PC-9 (cell line): ENCODE measurements around the gene APOC4. TPM values are rescaled to one million over a fixed set of nuclear protein-coding genes. Genes with fewer than 3 reads are reported as not detected.
"Not testable (repeated sequence)": the region's sequence is repeated elsewhere in the genome, so short reads cannot be mapped to it uniquely, and the experiment has no call there.

Experiments used
- BruUV-seq: library from RNA; stranded (reverse); fragments of 400-500 nt; replicated peaks from 2 replicates; lab custom pipeline; 2021; lab: Mats Ljungman, UMichigan
- CTCF ChIA-PET: fragments of 300-600 bp; sonication (Branson Sonifier 250); formaldehyde crosslinking; loops from one replicate; lab custom pipeline; 2022; ENCODE audit warnings: antibody characterized with exemption; lab: Charles Lee
- POLR2A ChIA-PET: fragments of 300-600 bp; sonication (Branson Sonifier 250); formaldehyde crosslinking; loops from one replicate; lab custom pipeline; 2022; ENCODE audit warnings: antibody characterized with exemption; ENCODE audit not compliant: unreplicated experiment; lab: Charles Lee
- DNase-seq, 2 experiments: peaks; one replicate each; pipeline versions ENCODE4 v3.0.0 to v3.0.0-alpha.2; 2015 to 2022; ENCODE audit warnings: mixed read lengths in 1 of 2
- H2AFZ ChIP-seq: fragments of 200-600 bp; sonication (generic); 2 replicates; pipeline ENCODE4 v1.8.1; 2017; ENCODE audit warnings: antibody characterized with exemption
- H3F3A ChIP-seq: fragments of 200-600 bp; sonication (generic); 2 replicates; pipeline ENCODE4 v1.8.1; 2017; ENCODE audit warnings: antibody characterized with exemption, mild to moderate bottlenecking, low read depth; ENCODE audit not compliant: insufficient read depth
- H3K27ac ChIP-seq: fragments of 200-600 bp; sonication (generic); 2 replicates; pipeline ENCODE4 v1.6.1; 2016; ENCODE audit warnings: mixed run types
- H3K27me3 ChIP-seq: fragments of 200-600 bp; sonication (generic); 2 replicates; pipeline ENCODE4 v1.6.1; 2016; ENCODE audit warnings: low read depth, mixed run types; ENCODE audit not compliant: insufficient read depth
- H3K36me3 ChIP-seq: fragments of 200-600 bp; sonication (generic); 2 replicates; pipeline ENCODE4 v1.6.1; 2016; ENCODE audit warnings: low read depth, mixed run types
- H3K4me1 ChIP-seq: fragments of 200-600 bp; sonication (generic); replicated peaks from 2 replicates; pipeline ENCODE4 v1.6.1; 2016; ENCODE audit warnings: mixed run types; ENCODE audit not compliant: insufficient read depth
- H3K4me2 ChIP-seq: fragments of 200-600 bp; sonication (generic); 2 replicates; pipeline ENCODE4 v1.6.1; 2017; ENCODE audit warnings: mixed run types
- H3K4me3 ChIP-seq: fragments of 200-600 bp; sonication (generic); 2 replicates; pipeline ENCODE4 v1.6.1; 2016; ENCODE audit warnings: mixed run types
- H3K79me2 ChIP-seq: fragments of 200-600 bp; sonication (generic); 2 replicates; pipeline ENCODE4 v1.6.1; 2017; ENCODE audit warnings: low read depth, mixed run types
- H3K9me2 ChIP-seq: fragments of 200-600 bp; sonication (generic); 2 replicates; pipeline ENCODE4 v1.8.1; 2017; ENCODE audit warnings: mild to moderate bottlenecking; ENCODE audit not compliant: insufficient read depth
- H3K9me3 ChIP-seq: fragments of 200-600 bp; sonication (generic); 2 replicates; pipeline ENCODE4 v1.8.1; 2016; ENCODE audit warnings: low read depth; ENCODE audit not compliant: insufficient read depth
- H4K20me1 ChIP-seq: fragments of 200-600 bp; sonication (generic); 2 replicates; pipeline ENCODE4 v1.8.1; 2017; ENCODE audit not compliant: insufficient read depth
- EZH2 ChIP-seq: fragments of 200-600 bp; sonication (generic); IDR thresholded peaks from 2 replicates; pipeline ENCODE4 v1.8.0; 2017; ENCODE audit warnings: antibody characterized with exemption, low read depth
- intact Hi-C: fragments of 100-400 bp; cut with micrococcal nuclease; formaldehyde crosslinking; loops from one replicate; pipeline ENCODE4 v1.10.0; 2022; ENCODE audit not compliant: unreplicated experiment
- total RNA-seq: library from RNA; stranded (reverse); gene quantifications from 2 replicates; pipeline ENCODE4 v1.2.3, GENCODE V29; 2021
- TF ChIP-seq, protein P1 (sequence below): fragments of 200-600 bp; sonication (generic); conservative IDR thresholded peaks from 2 replicates; pipeline ENCODE4 v1.6.1; 2017; ENCODE audit warnings: mixed run types, antibody characterized with exemption, mild to moderate bottlenecking, moderate library complexity

The APOC4 gene
- total RNA-seq, 1 experiment from 2014 or later = not detected

DNA sequence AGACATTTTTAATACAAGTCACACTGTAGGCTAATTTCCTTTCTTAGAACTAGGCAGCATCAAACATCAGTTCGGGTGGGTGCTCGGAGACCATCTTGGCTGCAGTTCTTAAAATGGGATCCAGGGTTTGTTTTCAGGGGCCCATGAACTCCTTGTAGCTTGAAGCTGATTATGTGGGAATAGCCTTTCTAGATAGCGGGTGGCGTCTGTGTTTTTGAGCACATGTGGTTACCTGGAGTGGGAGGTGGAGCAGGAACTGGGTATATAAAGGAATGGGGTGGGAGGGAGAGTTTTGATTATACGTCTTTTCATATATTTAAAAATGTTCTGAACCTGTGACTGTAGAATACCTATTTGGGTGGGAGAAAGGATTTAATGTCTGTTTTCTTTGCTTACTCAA is 26.1 kb downstream of the APOC4 start:
- Histone ChIP-seq H2AFZ (no peak overlapping the region), H3K27me3 (no peaks in the 10 kb centered on the region), H3K4me3 (no peak overlapping the region), H3K4me1 (no peaks in the 10 kb centered on the region), H4K20me1 (peaks cover 10% of the 10 kb centered on the region), H3F3A (peaks cover 8% of the 10 kb centered on the region; the same call in 1 of the 2 replicates), H3K27ac (no peak overlapping the region), H3K4me2 (no peak overlapping the region), H3K36me3 (0 out of 2 replicates have a peak, but pooled peaks cover 12% of the 10 kb centered on the region), H3K9me3 (no peaks in the 10 kb centered on the region), H3K9me2 (no peaks in the 10 kb centered on the region), H3K79me2 (0 out of 2 replicates have a peak, but pooled peaks cover 3% of the 10 kb centered on the region)
- ChIA-PET CTCF (no interaction called here), POLR2A (no interaction called here)
- no peak for DNase-seq
- intact Hi-C loops = no loop called here
- TF ChIP-seq EZH2 = no peak
- TF ChIP-seq, protein P1, sequence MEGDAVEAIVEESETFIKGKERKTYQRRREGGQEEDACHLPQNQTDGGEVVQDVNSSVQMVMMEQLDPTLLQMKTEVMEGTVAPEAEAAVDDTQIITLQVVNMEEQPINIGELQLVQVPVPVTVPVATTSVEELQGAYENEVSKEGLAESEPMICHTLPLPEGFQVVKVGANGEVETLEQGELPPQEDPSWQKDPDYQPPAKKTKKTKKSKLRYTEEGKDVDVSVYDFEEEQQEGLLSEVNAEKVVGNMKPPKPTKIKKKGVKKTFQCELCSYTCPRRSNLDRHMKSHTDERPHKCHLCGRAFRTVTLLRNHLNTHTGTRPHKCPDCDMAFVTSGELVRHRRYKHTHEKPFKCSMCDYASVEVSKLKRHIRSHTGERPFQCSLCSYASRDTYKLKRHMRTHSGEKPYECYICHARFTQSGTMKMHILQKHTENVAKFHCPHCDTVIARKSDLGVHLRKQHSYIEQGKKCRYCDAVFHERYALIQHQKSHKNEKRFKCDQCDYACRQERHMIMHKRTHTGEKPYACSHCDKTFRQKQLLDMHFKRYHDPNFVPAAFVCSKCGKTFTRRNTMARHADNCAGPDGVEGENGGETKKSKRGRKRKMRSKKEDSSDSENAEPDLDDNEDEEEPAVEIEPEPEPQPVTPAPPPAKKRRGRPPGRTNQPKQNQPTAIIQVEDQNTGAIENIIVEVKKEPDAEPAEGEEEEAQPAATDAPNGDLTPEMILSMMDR = no peak
- BruUV-seq = no TSS peak

- BruUV-seq = no TSS peak
- TF ChIP-seq, protein P1 = no peak
- no peak for TF ChIP-seq EZH2
- H3K9me3 ChIP-seq = no peaks in the 10 kb centered on the region
- 0 out of 2 replicates have a peak, but pooled peaks cover 13% of the 10 kb centered on the region for H3K36me3 ChIP-seq
- H3K27ac ChIP-seq = no peak overlapping the region
- H3K79me2 ChIP-seq = 0 out of 2 replicates have a peak, but pooled peaks cover 3% of the 10 kb centered on the region
- no peak overlapping the region for H2AFZ ChIP-seq
- H3K9me2 ChIP-seq = no peaks in the 10 kb centered on the region
- DNase-seq = no peak
- H4K20me1 ChIP-seq = peaks cover 10% of the 10 kb centered on the region
- H3K4me3 ChIP-seq = no peak overlapping the region
- ChIA-PET CTCF (no interaction called here), POLR2A (no interaction called here)
- intact Hi-C loops = no loop called here
- H3K4me2 ChIP-seq = no peak overlapping the region
- H3F3A ChIP-seq = peaks cover 8% of the 10 kb centered on the region; the same call in 1 of the 2 replicates
- no peaks in the 10 kb centered on the region for H3K4me1 ChIP-seq
- H3K27me3 ChIP-seq = no peaks in the 10 kb centered on the region
Observed at GRCh38 chr19:44968670-44969069, 26.6 kb downstream of the APOC4 start.

DNA sequence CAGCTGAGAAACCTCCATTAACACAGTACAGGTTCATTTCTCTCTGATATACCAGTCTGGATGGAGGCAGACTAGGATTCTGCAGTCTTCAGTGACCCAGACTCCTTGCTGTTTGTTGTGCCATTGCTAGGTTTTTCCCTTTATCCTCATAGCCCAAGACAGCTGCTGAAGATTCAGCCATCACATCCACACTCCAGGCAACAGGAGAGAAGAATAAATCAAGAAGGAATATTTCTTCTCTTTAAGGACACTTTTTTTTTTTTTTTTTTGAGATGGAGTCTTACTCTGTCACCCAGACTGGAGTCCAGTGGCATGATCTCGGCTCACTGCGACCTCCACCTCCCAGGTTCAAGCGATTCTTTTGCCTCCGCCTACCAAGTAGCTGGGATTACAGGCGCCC is 27.4 kb downstream of the APOC4 start:
- BruUV-seq = no TSS peak
- H3K9me2 ChIP-seq = no peaks in the 10 kb centered on the region
- ChIA-PET POLR2A (no interaction called here), CTCF (no interaction called here)
- no peak overlapping the region for H3K27ac ChIP-seq
- H3K4me1 ChIP-seq = no peaks in the 10 kb centered on the region
- 0 out of 2 replicates have a peak, but pooled peaks cover 3% of the 10 kb centered on the region for H3K79me2 ChIP-seq
- no peak overlapping the region for H3K4me2 ChIP-seq
- peaks cover 10% of the 10 kb centered on the region for H4K20me1 ChIP-seq
- TF ChIP-seq, protein P1 = no peak
- no peak for TF ChIP-seq EZH2
- H3K36me3 ChIP-seq = 0 out of 2 replicates have a peak, but pooled peaks cover 13% of the 10 kb centered on the region
- H2AFZ ChIP-seq = no peak overlapping the region
- H3F3A ChIP-seq = peaks cover 8% of the 10 kb centered on the region; the same call in 1 of the 2 replicates
- DNase-seq = no peak
- intact Hi-C loops = no loop called here
- H3K27me3 ChIP-seq = no peaks in the 10 kb centered on the region
- no peaks in the 10 kb centered on the region for H3K9me3 ChIP-seq
- no peak overlapping the region for H3K4me3 ChIP-seq

- intact Hi-C loops, CTCF ChIA-PET, POLR2A ChIA-PET, H2AFZ ChIP-seq, H3K27ac ChIP-seq, H3K27me3 ChIP-seq, H3K79me2 ChIP-seq, H3K4me2 ChIP-seq, H3K9me2 ChIP-seq, H4K20me1 ChIP-seq, DNase-seq, BruUV-seq, H3K4me1 ChIP-seq, H3K4me3 ChIP-seq, H3F3A ChIP-seq, H3K9me3 ChIP-seq: not testable (repeated sequence)
- peaks cover 24% of the 10 kb centered on the region for H3K36me3 ChIP-seq
Observed at GRCh38 chr19:44971451-44971850, 29.4 kb downstream of the APOC4 start.
